Ovary (tissue), 3 donors: ENCODE results near the gene PSMB8.

Experiments
- POLR2A ChIP-seq: fragments of 450-650 bp; IDR thresholded peaks from one replicate; pipeline ENCODE4 v1.6.1; 2017; ENCODE audit warnings: antibody characterized with exemption, mild to moderate bottlenecking, moderate library complexity
- TF ChIP-seq, protein P1 (sequence below), 3 donors: fragments of 450-650 bp in 2 of 3; fragments of 200-600 bp in 1 of 3; IDR thresholded peaks; one replicate each; pipeline versions ENCODE4 v1.5.1 to v1.8.0; 2016 to 2022; ENCODE audit warnings: antibody characterized with exemption in 3 of 3, mild to moderate bottlenecking in 1 of 3
- donor health status: DM: no; HTN: no; CAD: no.

DNA sequence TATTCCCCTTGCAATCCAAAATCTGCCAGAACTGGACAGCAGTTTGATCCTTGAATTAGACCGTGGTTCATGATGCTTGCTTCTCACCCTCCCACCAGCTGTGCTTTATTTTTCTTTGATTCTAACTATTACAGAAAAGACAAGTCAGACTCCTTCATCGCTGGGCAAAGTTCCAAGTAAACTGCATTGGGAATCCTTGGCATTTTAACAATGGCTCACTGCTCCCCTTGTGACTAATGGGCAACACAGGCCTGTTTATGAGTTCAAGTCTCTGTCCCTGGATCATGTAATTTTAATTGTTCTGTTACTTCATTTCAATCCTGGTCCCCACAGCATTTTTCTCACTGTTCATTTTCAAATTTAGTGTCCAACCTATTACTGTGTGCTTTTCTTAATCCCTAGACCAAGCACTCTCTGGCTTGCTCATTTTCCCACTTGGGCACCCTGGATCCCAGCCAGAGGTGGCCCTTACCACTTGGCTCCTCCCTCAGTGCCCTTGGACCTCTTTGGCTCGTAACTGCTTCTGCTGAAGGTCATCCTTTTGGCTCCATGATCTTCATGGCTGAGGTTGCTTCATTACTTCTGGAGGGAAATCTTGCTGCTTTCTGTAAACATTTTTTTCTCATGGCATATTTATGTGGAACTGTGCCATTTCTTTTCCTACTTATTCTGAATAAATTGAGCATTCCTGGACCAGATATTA, 43.0 kb upstream of the PSMB8 start:
- TF ChIP-seq, protein P1, sequence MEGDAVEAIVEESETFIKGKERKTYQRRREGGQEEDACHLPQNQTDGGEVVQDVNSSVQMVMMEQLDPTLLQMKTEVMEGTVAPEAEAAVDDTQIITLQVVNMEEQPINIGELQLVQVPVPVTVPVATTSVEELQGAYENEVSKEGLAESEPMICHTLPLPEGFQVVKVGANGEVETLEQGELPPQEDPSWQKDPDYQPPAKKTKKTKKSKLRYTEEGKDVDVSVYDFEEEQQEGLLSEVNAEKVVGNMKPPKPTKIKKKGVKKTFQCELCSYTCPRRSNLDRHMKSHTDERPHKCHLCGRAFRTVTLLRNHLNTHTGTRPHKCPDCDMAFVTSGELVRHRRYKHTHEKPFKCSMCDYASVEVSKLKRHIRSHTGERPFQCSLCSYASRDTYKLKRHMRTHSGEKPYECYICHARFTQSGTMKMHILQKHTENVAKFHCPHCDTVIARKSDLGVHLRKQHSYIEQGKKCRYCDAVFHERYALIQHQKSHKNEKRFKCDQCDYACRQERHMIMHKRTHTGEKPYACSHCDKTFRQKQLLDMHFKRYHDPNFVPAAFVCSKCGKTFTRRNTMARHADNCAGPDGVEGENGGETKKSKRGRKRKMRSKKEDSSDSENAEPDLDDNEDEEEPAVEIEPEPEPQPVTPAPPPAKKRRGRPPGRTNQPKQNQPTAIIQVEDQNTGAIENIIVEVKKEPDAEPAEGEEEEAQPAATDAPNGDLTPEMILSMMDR (IDR thresholded peaks at IDR 0.05): no peak
- no peak for TF ChIP-seq POLR2A
